GM18951 (cell line): ENCODE measurements around the gene PRKG1.

Source experiments
- POLR2A ChIP-seq: IDR thresholded peaks from 4 replicates; pipeline ENCODE4 v1.6.1; 2011; ENCODE audit warnings: mild to moderate bottlenecking; ENCODE audit not compliant: insufficient read length, insufficient read depth; ENCODE audit errors: extremely low read depth
- in situ Hi-C: fragments of 300-500 bp; cut with MboI; formaldehyde crosslinking; loops from one replicate; pipeline ENCODE4 v1.12.0; 2022; ENCODE audit warnings: low sequenced_read_pairs, mixed read lengths, inconsistent platforms; ENCODE audit not compliant: unreplicated experiment

Gene PRKG1

DNA sequence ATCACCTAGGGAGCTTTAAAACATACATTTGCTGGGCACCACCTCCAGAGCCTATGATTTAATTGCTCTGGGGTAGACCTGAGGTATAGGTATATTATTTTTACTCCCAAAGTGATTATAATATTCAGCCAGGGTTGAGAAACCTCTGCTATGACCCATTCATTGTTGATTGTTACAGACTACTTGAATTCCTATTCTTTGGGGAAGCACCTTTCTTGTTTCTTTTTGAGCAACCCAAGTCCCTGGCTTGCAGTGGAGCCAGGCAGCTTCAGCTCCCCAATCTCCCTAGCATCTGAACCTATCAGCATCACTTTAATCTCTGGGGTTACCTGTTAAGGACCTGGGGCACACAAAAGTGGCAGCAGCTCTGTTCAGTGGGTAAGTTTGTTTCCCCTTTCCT lies 8.6 kb downstream of the PRKG1 start:
- TF ChIP-seq POLR2A: no peak
- in situ Hi-C loops: no loop called here

DNA sequence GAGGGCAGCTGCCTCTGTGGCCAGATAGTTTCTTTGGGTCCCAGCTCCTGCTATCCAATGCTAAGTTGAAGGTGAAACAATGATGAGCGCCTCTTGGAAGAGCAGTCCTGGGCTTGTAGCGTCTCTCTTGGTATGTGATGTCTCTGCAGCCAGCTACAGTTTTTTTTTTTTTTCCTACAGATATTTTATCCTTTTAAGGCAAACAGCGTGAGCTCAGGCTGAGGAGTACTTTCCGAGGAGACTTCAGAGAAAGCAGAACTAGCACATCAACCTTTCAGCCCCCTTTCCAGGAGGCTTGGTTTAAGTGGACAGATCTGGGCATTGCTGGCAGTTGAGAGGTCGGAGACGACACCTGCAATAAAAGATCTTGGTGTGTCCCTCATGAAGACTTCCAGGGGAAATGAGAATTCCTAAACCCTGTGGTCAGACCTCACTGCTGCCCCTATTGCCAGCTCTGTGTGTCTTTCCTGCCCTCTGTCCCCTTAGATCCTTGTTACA lies 9.1 kb downstream of the PRKG1 start:
- in situ Hi-C loops: no loop called here
- TF ChIP-seq POLR2A: no peak

DNA sequence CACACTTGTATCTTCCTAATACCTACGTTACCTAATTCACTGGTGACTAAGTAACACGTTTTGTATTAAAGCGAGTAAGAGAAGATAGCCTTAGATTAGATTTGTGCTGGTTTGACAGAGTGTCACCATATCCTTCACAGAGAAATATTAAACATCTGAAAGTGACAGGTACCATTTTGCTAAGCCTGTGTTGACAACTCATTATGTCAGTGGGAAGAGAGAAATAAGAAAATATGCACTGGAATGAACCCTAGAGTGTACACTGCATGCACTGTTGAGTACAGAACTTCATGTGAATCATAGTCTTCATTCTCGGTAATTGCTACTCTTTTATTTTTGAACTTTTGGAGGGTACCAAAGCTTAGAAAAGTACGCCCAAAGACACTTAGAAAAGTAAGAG lies 10.9 kb downstream of the PRKG1 start:
- in situ Hi-C loops: no loop called here
- TF ChIP-seq POLR2A: no peak

DNA sequence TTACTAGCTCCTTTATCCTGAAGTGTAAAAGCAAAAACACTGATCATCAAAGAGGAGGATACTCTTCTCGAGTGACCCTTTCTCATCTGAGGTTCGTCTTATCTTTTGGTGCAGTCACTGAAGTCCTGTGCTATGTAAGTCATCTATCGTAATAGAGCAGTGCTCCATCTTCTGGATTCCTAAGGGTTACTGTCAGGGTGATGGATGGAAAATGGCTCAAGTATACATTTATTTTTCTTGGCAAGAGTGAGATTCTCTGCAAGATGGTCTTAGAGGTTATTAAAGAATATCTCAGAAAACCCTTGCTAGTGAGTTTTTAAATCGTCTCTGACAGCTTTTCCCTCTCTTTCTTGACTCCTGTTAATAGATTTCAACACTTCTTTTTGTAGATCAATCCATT lies 12.4 kb downstream of the PRKG1 start:
- no peak for TF ChIP-seq POLR2A
- in situ Hi-C loops: no loop called here

DNA sequence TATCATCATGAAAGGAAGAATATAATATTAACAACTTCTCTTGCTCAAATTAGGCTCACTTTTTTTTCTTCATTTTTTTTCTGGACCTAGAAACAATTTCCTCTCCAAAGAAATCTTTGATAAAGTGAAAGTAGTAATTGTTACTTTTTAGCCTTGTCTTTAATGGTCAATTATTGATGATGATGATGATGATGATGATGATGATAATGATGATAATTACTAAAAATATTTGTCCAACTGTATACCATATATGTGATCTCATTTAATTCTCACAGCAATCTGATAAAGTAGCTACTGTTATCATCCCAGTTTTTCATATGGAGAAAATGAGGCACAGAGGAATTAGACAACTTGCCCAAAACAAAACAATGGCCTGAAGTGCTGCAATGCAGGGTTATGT lies 12.8 kb downstream of the PRKG1 start:
- TF ChIP-seq POLR2A: no peak
- in situ Hi-C loops: no loop called here

DNA sequence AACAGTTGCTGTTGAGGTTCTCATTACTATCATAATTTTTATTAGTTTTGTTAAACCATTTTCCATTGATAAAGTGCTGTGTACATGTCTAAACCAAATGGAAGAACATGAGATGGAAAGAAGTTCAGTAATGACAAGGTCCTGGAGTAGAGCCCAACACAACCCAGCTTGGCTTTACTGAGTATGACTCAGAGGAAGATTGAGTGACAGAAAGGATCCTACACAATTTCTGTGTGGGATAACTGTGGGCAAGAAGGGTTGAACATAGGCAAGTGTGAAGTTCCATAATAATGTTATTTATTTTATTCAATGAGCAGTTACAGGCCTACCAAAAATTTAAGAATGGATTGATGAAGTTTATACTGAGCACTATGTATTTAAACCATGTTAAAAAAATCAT lies 15.9 kb downstream of the PRKG1 start:
- in situ Hi-C loops: no loop called here
- no peak for TF ChIP-seq POLR2A

DNA sequence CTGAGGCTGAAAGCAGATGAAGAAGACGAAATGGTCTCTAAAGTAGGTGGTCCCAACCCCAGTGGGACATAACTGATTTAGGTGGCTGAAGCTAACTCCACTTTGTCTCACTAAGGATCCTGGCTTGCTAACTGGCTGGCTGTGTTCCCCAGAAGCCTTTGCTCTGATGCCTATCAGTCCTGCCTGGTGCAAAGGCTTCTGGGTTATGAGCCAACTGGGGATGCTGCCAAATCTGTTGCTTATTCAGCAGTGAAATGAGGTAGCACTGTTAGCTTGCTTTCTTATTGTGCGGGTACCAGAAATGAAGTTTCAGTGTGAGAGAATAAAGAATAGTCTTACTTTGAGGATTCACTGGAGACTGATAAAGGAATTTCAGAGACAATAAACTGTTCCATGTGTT lies 18.1 kb downstream of the PRKG1 start:
- in situ Hi-C loops: no loop called here
- no peak for TF ChIP-seq POLR2A

DNA sequence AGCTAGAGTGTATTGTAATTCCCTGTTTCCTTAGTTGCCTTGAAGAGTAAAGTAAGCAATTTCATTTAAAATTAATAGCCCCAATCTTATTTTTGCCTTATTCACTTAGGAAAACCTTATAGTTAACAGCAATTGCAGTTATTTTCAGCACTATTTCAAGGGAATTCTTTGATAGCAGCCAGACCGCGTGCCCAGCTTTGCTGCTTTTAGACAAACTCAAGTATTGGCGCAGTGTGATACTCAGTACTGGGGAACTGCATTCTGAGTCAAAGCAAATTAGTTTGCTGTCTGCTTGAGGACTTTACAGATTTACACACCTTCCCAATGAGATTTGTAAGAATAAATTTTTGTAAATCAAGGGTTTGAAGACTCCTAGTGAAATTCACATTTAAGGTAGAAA lies 21.2 kb downstream of the PRKG1 start:
- in situ Hi-C loops: no loop called here
- TF ChIP-seq POLR2A: no peak

DNA sequence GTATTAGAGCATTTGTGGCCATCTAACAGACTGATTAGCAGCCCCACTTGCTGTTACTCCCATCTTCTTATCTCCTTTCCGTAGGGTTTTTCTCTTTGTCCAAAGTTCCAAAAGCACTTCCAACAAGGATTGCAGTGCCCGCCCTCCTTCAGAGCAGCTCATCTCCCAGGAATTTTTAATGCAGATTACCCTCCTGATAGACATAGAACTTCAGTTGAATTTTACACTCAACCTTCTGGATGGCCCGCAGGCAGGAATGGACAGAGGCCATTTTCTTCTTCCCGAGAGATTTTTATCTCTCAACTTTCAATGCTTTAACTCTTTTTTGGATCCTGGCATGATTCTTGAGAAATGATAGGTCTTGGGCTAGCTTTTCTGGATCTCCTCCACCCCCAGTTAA lies 23.3 kb downstream of the PRKG1 start:
- in situ Hi-C loops: no loop called here
- TF ChIP-seq POLR2A: no peak

DNA sequence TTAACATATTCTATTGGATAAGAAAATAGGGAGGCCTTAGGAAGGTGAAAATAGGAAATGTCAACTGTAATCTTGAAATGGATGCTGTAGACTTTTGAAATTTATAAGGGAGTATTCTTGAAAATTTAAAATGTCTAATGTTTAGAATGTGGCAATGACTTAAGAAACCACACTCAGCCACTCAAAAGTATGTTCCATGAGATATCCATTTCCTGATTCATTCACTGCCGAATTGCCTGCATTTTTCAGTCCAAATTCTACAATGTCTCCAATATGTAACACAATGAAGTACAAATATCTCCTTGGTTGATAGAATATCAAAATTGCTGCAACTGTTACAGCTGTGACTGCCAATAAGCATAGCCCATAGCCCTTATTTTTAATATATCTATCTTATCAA lies 25.9 kb downstream of the PRKG1 start:
- in situ Hi-C loops: no loop called here
- TF ChIP-seq POLR2A: no peak

DNA sequence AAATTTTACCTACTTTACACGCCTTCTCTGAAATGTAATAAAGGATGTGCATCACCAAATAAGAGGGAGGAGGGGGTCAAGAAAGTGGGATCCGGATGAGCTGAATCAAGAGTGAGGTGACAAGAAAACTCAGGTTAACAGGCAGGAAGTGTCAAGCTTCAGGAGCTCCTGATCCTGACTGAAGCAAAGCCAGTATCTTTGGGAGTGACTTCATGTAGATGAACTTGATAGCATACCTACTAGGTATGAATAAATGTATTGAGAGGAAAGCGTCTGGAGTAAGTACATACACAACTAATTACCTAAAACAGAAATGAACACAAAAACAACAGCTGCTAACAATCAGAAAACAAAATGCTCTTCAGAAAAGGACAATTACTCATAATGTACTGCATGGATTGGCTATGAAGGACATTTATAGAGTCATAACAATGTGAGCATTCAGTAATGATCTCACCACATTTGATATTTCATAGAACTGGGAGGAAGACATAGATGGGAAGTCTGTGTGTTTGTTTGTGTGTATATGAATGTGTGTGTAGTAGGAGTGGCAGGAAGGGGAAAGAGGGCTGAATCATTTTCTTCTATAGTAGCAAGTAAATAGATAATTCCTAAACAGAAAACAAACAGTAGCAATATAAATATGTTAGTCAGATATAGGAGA lies 29.4 kb downstream of the PRKG1 start:
- TF ChIP-seq POLR2A: no peak
- in situ Hi-C loops: no loop called here

DNA sequence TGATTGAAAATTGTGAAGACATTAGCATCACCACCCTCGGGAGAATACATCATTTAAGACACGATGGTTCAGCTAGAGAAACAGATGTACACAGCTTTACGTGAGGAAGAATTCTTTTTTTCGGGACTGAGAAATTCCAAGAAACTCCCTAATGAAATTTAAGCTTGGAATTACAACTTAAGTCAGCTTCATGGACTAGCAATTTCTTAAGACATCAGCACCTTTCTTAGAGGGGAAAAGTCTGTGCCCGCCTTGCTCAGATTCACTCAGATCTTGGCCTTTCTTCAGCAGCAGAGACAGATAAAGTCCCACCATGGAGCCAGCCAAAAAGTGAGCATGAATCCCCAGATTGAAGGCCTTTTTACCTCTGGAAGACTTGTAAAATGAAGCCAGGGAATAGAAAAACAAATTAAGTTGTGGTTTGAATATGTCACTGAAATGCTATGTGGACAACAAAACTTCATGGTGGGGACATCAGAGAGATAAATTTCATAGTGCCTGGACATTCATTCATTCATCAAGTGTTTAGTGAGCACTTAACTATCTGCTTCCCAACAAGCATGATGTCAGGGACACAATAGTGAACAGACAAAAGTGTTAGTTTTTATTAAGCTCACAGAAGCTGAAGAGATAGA lies 32.1 kb downstream of the PRKG1 start:
- TF ChIP-seq POLR2A: no peak
- in situ Hi-C loops: no loop called here

DNA sequence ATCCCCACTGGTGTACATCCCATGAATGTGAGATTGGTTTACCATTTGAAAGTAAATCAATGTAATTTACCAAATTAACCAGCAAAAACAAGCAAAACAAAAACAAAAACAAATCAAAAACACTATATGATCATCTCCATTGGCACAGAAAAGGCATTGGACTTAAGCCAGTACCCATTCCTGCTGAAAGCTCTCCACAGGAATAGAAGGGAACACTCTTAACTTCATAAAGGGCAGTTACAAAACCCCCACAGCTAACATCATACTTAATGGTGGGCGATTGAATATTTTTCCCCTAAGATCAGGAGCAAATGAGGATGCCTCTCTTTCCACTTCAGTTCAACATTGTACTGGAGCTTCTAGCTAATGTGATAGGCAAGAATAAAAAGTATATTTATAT lies 34.1 kb downstream of the PRKG1 start:
- TF ChIP-seq POLR2A: no peak
- in situ Hi-C loops: no loop called here

DNA sequence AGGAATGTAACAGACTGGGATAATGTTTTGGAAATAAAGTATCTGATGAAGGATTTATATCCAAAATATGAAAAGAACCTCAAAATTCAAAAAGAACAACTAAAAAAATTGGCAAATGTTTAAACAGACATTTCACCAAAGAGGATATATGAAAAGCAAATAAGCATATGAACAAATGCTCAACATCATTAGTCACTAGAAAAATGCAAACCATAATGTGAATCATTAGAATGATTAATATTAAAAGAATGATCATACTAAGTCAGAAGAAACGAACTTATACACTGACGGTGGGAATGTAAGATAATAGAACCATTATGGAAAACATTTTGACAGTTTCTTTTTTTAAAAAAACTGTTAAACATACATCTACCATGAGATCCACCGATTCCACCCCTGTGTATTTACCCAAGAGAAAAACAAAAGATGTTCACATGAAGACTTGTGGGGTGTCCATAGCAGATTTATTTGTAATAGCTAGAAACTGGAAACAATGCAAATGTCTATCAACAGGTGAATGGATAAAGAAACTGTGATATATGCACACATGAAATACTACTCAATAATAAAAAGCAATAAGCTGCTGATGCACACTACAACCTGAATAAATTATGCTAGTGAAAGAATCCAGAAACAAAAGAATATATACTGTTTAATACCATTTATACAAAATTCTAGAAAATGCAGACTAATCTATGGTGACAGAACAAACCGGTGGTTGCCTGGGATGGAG lies 35.7 kb downstream of the PRKG1 start:
- in situ Hi-C loops: no loop called here
- no peak for TF ChIP-seq POLR2A
